ENCODE results near the gene RAB3A.

Gene RAB3A

DNA sequence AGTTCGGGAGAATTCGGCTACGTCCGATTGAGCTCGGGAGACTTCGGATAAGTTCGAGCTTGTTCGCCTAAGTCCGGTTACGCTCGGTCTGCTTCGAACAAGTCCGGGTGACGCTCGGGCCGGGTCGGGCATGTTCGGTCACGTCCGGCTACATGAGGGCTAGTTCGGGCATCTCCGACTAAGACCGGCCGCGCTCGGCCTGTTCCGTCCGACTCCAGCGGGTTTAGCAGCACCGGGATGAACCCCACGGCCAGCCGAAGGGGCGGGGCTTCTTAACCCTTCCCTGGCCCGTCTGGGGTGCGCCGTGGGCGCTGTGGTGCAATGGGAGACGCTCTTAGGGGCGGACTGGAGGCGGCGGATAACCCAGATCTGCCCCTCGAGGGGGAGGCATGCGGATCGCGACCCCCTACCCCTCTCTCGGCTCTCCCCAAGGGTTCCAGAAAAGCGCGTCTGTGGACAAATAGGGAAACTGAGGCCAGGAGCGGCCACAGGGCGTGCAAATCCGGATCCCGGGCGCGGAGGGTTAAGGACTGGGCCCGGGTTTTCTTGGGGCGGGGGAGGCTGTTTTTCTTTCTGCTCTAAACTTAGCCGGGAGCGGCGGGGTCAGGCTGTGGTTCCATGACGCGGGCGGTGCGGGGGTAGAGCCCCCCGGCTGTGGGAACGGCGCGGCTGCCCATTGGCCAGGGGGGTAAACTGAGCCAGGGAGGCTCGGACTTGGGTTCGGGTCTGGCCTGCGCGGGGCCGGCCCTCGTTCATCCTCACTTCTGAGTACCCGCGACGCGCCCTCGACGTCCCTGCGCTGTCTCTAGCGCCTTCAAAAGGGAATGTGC, 20.9 kb upstream of the RAB3A start:
- no peak for TF ChIP-seq CTCF (IDR thresholded peaks at IDR 0.05)
- peak; percentile 99 for DNase-seq (ENCODE audit: low spot score)
- H3K27ac ChIP-seq, result peak overlapping the region; percentile 54 to 83
- peak overlapping the region; percentile 70 for H3K4me3 ChIP-seq

GRCh38 chr19:18223860-18224524, 20.1 kb upstream of the RAB3A start:
- no peak for DNase-seq (ENCODE audit: low spot score)
- Histone ChIP-seq H3K4me3 (peak overlapping the region; percentile 70), H3K27ac (peak overlapping the region in 1 of 2 donors; percentile 83)
- no peak for TF ChIP-seq CTCF (IDR thresholded peaks at IDR 0.05)

DNA sequence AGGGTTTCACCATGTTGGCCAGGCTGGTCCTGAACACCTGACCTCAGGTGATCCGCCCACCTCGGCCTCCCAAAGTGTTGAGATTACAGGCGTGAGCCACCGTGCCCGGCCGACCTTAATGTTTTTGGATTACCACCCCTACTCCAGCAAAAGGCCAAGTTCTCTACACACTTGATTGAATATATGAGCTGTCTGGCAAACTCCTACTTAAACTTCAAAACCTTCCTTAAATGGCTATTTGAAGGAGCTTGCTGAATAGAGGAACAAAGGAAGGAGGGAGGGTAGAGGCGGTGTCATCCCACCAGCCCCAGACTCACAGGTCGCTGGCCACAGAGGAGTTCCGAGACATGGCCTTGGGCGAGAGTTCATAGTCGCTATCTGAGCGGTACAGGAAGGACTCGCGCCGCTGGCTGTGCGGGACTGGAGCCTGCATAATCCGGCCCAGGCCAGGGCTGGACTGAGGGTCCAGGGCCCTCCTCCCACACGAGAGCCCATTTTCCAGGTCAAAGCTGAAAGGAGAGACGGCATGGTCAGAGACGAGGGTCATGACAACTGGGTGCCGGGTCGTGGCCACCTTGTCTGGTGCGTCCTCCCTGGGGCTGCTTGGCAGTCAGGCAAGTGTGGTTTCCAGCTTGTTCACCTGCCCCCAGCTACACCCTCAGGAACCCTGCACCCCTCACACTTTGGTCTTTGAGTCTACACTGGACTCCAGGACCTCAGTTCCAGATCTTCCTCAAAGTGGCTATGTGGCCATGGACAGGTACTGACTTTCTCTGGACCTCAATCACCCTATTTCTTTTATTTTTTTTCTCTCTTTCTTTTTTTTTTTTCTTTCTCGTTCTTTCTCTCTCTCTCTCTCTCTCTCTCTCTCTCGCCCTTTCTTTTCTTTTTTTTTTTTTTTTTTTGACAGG, 18.2 kb upstream of the RAB3A start:
- Histone ChIP-seq H3K4me3 (no peak overlapping the region), H3K27ac (no peak overlapping the region)
- DNase-seq (ENCODE audit: low spot score), result no peak
- no peak for TF ChIP-seq CTCF (IDR thresholded peaks at IDR 0.05)

DNA sequence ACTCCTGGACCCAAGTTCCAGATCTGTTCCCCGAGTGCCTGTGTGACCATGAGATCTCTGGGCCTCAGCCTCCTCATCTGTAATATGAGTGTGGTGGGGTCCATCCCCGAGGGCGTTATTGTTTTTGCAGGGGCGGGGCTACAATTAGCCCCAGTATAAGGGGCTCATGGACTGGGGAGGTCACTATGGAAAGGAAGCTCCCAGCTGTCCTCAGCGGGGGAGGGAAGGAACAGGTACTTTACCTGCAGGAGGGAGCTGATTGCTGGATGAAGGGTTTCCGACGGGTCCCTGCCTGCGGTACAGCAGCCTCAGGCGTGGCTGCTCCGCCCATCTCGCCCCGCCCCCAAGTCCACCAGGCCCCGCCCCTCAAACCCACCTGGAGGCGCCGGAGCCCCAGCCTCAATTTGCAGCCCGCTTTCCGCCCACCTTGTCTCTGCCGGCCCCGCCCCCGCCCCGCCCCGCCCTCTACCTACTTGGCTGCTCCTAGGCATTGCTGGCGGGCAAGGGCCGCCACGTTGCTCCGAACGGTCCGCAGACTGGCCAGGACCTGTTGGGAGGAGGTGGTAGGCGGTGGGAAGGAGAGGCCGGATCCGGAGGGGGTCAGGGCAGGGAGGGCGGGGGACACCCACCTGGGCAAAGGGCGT, 16.9 kb upstream of the RAB3A start:
- H3K27ac ChIP-seq, result no peak overlapping the region
- no peak for DNase-seq (ENCODE audit: low spot score)
- no peak overlapping the region for H3K4me3 ChIP-seq
- TF ChIP-seq CTCF (IDR thresholded peaks at IDR 0.05), result no peak

DNA sequence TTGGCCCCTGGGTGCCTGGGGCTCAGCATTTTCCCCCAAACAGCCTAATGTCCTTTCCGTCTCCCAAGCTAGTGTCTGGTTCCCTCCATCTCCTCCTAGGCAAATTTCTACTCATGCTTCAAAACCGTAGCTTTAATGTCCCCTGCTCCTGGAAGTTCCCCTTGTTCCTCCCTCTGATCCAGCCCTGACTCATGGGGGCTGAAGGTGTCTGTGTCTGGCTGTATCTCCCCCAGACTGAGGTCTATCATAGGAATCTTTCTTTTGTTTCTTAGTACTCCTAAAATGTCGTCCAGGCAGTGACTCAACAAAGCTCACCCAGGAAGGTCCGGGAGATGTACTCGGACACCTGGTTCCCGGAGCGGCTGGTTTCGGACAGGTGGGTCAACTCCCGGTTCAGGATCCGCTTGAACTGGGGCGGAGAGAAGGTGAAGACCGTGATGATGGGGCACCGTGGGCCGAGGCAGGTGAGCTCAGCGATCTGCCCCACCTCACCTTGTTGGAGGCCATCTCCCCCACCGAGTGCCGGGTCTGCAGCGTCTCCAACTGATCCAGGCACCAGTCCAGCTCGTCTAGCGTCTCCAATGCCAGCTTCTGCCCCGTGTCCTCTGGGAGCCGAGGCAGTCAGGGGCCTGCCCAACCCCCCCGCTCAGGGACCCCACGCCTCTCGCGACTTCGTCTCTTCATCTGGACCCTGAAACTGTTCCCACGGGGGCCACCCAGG, 16.2 kb upstream of the RAB3A start:
- no peak for DNase-seq (ENCODE audit: low spot score)
- Histone ChIP-seq H3K4me3 (no peak overlapping the region), H3K27ac (no peak overlapping the region)
- no peak for TF ChIP-seq CTCF (IDR thresholded peaks at IDR 0.05)

DNA sequence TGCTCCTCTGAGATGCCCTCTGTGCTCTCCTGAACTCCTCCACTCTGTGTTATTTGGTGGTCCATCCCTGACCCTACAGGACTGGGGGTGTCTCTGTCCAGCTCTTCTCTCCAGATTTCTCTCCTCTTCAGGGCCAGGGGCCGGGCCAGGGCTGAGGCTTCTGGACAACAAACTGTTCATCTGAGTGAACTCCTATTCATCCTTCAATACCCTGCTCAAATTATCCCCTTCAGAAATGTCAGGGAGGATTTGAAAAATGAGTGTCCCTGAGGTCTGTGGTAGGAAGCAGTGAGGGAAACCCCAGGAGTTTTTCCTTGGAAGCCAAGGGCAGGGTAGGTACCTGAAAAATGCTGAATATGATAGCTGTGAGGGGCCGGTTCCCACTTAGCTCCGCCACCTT, 14.8 kb upstream of the RAB3A start:
- H3K27ac ChIP-seq, result no peak overlapping the region
- no peak overlapping the region for H3K4me3 ChIP-seq
- DNase-seq (ENCODE audit: low spot score), result no peak
- TF ChIP-seq CTCF (IDR thresholded peaks at IDR 0.05), result no peak

Data from coronary artery (tissue), 2 donors.